Fibroblast of lung (primary cell): ENCODE results near the gene CHURC1.

Experiments
- EZH2 ChIP-seq: IDR thresholded peaks from 2 replicates; pipeline ENCODE4 v1.5.1; 2012; ENCODE audit warnings: low read length, control low read depth, mild to moderate bottlenecking; ENCODE audit errors: missing control alignments
- TF ChIP-seq, protein P1 (sequence below), 2 donors: IDR thresholded peaks in 1 of 2; conservative IDR thresholded peaks in 1 of 2; 1 replicate in 1 of 2; 2 replicates in 1 of 2; pipeline ENCODE4 v1.5.1; 2011 to 2012; ENCODE audit warnings: low read length in 2 of 2, control low read depth in 1 of 2, inconsistent platforms in 1 of 2, low read depth in 1 of 2, mild to moderate bottlenecking in 1 of 2

DNA sequence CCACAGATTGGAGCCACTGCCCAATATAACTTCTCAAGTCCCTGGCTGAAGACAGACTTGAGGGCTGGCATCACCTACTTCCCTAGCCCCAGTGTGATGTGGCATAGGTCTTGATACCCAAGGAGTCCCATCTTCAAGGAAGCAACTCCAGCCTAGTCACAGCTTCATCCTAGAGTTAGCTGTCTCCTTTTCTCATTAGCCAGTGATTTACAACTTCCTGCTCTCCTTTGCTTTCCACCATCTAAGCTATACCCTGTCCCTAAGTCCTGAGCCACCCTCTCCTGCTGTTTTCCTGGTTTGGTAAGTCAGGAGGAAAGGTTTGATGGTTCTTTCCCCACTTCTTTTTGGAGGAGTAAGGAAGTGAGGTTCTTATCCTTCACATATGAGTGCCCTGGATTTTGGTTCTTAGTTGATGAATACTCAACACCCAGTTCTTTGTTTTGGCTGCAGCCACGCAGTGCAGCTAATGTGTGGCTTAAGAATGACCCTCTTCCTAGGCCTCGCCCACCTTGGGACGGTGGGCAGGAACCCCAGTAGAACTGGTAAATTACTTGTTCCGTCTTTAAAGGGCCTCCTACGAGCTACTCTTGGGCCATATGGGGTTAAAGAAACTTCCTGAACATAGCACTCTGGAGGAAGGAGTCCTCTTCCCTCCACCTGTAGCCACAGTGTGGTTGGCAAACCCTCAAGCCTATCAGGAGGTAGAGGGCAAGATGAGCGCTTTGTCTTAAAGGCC is 32.2 kb downstream of the CHURC1 start:
- TF ChIP-seq, protein P1, sequence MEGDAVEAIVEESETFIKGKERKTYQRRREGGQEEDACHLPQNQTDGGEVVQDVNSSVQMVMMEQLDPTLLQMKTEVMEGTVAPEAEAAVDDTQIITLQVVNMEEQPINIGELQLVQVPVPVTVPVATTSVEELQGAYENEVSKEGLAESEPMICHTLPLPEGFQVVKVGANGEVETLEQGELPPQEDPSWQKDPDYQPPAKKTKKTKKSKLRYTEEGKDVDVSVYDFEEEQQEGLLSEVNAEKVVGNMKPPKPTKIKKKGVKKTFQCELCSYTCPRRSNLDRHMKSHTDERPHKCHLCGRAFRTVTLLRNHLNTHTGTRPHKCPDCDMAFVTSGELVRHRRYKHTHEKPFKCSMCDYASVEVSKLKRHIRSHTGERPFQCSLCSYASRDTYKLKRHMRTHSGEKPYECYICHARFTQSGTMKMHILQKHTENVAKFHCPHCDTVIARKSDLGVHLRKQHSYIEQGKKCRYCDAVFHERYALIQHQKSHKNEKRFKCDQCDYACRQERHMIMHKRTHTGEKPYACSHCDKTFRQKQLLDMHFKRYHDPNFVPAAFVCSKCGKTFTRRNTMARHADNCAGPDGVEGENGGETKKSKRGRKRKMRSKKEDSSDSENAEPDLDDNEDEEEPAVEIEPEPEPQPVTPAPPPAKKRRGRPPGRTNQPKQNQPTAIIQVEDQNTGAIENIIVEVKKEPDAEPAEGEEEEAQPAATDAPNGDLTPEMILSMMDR (conservative IDR thresholded peaks at IDR 0.05 in 1 of 2, IDR thresholded peaks at IDR 0.05 in 1 of 2; ENCODE audit: low read depth in 1 of 2, low read length in 2 of 2) = no peak
- no peak for TF ChIP-seq EZH2
